T-cell (primary cell): Measurements from ENCODE around the gene RIPOR1. TPM values are rescaled to one million over a fixed set of nuclear protein-coding genes. Genes with fewer than 3 reads are reported as not detected.
A peak's percentile ranks its signal among the peaks of the same experiment; 100 is the strongest.

ENCODE experiments used
- ATAC-seq, 4 experiments: fragments of 200-7000 bp in 3 of 4; fragments of 150-1000 bp in 1 of 4; cut with Tn5 transposase; replicated peaks in 1 of 4; 1 replicate in 3 of 4; 2 replicates in 1 of 4; pipeline ENCODE4 v1.10.0; 2021; ENCODE audit warnings: moderate library complexity in 3 of 4, mild to moderate bottlenecking in 2 of 4, moderate number of reproducible peaks in 1 of 4
- CTCF ChIA-PET, 2 donors: fragments of 300-600 bp; sonication (Branson Sonifier 250); formaldehyde crosslinking; loops; one replicate each; lab custom pipeline; 2022; ENCODE audit warnings: antibody characterized with exemption in 2 of 2; lab: Charles Lee
- POLR2A ChIA-PET, 2 donors: fragments of 300-600 bp; sonication (Branson Sonifier 250); formaldehyde crosslinking; loops; one replicate each; lab custom pipeline; 2022; ENCODE audit warnings: antibody characterized with exemption in 2 of 2; lab: Charles Lee
- DNase-seq, 35 experiments: peaks; one replicate each; pipeline versions ENCODE4 v3.0.0 to v3.0.0-alpha.2; 2013 to 2023
- H3K27ac ChIP-seq: one replicate; pipeline ENCODE4 v1.5.1; 2013; ENCODE audit warnings: low read length
- H3K27me3 ChIP-seq, 2 experiments: replicated peaks in 1 of 2; 1 replicate in 1 of 2; 2 replicates in 1 of 2; pipeline versions ENCODE4 v1.6.1 to v1.7.0; 2013; ENCODE audit warnings: low read length in 1 of 2, mixed read lengths in 1 of 2; ENCODE audit not compliant: control insufficient read depth in 2 of 2, insufficient read depth in 2 of 2; ENCODE audit errors: extremely low read depth in 1 of 2
- H3K36me3 ChIP-seq, 2 donors: 1 replicate in 1 of 2; 2 replicates in 1 of 2; pipeline versions ENCODE4 v1.6.1 to v1.7.0; 2013; ENCODE audit warnings: low read length in 1 of 2; ENCODE audit not compliant: control insufficient read depth in 2 of 2, insufficient read depth in 1 of 2; ENCODE audit errors: extremely low read depth in 1 of 2
- H3K4me1 ChIP-seq, 2 experiments: 1 replicate in 1 of 2; 2 replicates in 1 of 2; pipeline versions ENCODE4 v1.6.1 to v1.7.0; 2013; ENCODE audit warnings: low read length in 2 of 2, mixed read lengths in 1 of 2; ENCODE audit not compliant: insufficient read depth in 2 of 2, control insufficient read depth in 1 of 2; ENCODE audit errors: extremely low read depth in 1 of 2
- H3K4me3 ChIP-seq, 2 donors: 1 replicate in 1 of 2; 2 replicates in 1 of 2; pipeline versions ENCODE4 v1.5.1 to v1.7.0; 2013; ENCODE audit warnings: mild to moderate bottlenecking in 2 of 2, low read length in 1 of 2, moderate library complexity in 1 of 2; ENCODE audit not compliant: control insufficient read depth in 1 of 2; ENCODE audit errors: extremely low read depth in 1 of 2
- H3K9me3 ChIP-seq: 2 replicates; pipeline ENCODE4 v1.7.0; 2013
- H3K27ac Mint-ChIP-seq, 2 donors: one replicate each; pipeline ENCODE4 v1.8.0; 2020 to 2021; ENCODE audit warnings: mild to moderate bottlenecking in 2 of 2, mixed read lengths in 2 of 2
- H3K27me3 Mint-ChIP-seq, 2 donors: one replicate each; pipeline ENCODE4 v1.8.0; 2021 to 2022; ENCODE audit warnings: mixed read lengths in 2 of 2
- H3K36me3 Mint-ChIP-seq: one replicate; pipeline ENCODE4 v1.8.0; 2021; ENCODE audit warnings: mixed read lengths
- H3K4me1 Mint-ChIP-seq, 3 donors: one replicate each; pipeline ENCODE4 v1.8.0; 2020 to 2022; ENCODE audit warnings: mixed read lengths in 3 of 3, mild to moderate bottlenecking in 1 of 3
- H3K4me3 Mint-ChIP-seq, 3 donors: one replicate each; pipeline ENCODE4 v1.8.0; 2020 to 2022; ENCODE audit warnings: mild to moderate bottlenecking in 3 of 3, mixed read lengths in 3 of 3, moderate library complexity in 3 of 3
- H3K9me3 Mint-ChIP-seq, 3 donors: one replicate each; pipeline ENCODE4 v1.8.0; 2020 to 2022; ENCODE audit warnings: mixed read lengths in 3 of 3
- WGBS: methylation state at CpG from one replicate; pipeline ENCODE4 v1.1.5; 2013; ENCODE audit warnings: missing lambda C conversion rate; ENCODE audit not compliant: insufficient coverage; 5-methylcytosine and 5-hydroxymethylcytosine counted together
- total RNA-seq, 35 experiments: library from RNA in 6 of 35; stranded (reverse) in 6 of 35; fragments of 120-200 nt in 1 of 35; gene quantifications; one replicate each; pipeline versions ENCODE4 v1.2.1 to v1.2.4 and lab custom pipeline; 2013 to 2026

Gene RIPOR1
- total RNA-seq, 5 donors from 2014 or later (not counting 1 experiment from before 2014, with no cell fraction given) = 33.9 to 60.7 (median 52.4) TPM

DNA sequence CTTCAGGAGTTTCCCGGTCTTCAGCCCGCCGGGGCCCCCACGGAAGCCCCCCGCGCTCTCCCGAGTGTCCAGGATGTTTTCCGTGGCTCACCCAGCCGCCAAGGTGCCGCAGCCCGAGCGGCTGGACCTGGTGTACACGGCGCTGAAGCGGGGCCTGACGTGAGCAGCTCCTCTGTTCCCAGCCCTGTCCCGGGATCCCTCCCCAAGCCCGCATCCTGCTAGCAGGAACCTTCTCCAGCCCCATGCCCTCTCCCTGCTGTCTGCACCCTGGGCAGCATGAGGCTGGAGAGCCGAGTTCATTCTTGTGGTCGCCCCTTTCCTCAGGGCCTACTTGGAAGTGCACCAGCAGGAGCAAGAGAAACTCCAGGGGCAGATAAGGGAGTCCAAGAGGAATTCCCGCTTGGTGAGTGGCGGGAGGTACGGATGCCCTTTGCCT is 10.1 kb downstream of the RIPOR1 start:
- H3K27me3 ChIP-seq = peaks cover 0 to 5% of the 10 kb centered on the region in 2 experiments
- Mint-ChIP-seq H3K4me3 (peak overlapping the region; percentile 72 to 77 (median 76)), H3K36me3 (peaks cover 9% of the 10 kb centered on the region), H3K4me1 (peaks cover 40 to 62% (median 56%) of the 10 kb centered on the region in 3 donors), H3K27me3 (no peaks in the 10 kb centered on the region), H3K9me3 (no peaks in the 10 kb centered on the region), H3K27ac (peak overlapping the region; percentile 86 to 92)
- DNase-seq = no peak
- ChIA-PET POLR2A (interaction anchor here in 1 of 2 donors (0.6 kb wide), 1 partner anchor 547 kb away, joined by 3 read pairs; no protein-coding TSS in a partner anchor), CTCF (interaction anchor here (0.6 to 3.0 kb wide), 2 partner anchors 17 to 21 kb away, joined by 3 to 21 read pairs; no protein-coding TSS in a partner anchor)
- H3K36me3 ChIP-seq = peaks cover 4 to 21% of the 10 kb centered on the region in 2 donors
- no peak for ATAC-seq
- peak overlapping the region; percentile 46 to 94 for H3K4me3 ChIP-seq
- 78% methylated on average over 13 of the region's 23 CpGs for WGBS
- peaks cover 0 to 47% of the 10 kb centered on the region in 2 experiments for H3K4me1 ChIP-seq
- H3K9me3 ChIP-seq = no peaks in the 10 kb centered on the region
- H3K27ac ChIP-seq = peak overlapping the region; percentile 72

DNA sequence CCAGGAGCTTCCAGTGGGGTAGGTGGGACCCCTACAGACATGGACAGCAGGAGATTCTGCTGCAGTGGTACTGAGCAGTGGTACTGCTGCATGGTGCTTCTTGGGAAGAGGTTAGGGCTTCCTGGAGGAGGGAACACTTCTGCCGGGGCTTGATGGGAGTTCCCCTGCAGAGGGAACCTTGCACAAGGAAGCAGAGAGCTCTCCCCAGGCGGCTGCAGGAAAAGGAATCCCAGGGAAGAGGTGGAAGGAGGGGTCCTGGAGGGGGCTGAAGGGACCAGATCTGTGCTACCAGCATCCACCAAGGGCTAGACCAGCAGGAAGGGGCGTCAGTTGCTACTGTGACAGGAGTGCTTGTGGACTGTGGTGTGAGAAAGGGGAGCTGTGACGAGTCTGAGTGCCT is 10.6 kb downstream of the RIPOR1 start:
- peaks cover 0 to 5% of the 10 kb centered on the region in 2 experiments for H3K27me3 ChIP-seq
- H3K27ac Mint-ChIP-seq = peak overlapping the region; percentile 86 to 92
- H3K36me3 Mint-ChIP-seq = peaks cover 9% of the 10 kb centered on the region
- peak overlapping the region; percentile 72 for H3K27ac ChIP-seq
- no peaks in the 10 kb centered on the region for H3K9me3 ChIP-seq
- ChIA-PET CTCF (no interaction called here), POLR2A (no interaction called here)
- H3K4me3 Mint-ChIP-seq = peak overlapping the region; percentile 72 to 77 (median 76)
- ATAC-seq (no peak), DNase-seq (no peak)
- no peaks in the 10 kb centered on the region for H3K9me3 Mint-ChIP-seq
- 67% methylated on average over 2 of the region's 4 CpGs for WGBS
- peaks cover 4 to 21% of the 10 kb centered on the region in 2 donors for H3K36me3 ChIP-seq
- H3K4me1 ChIP-seq = peaks cover 0 to 47% of the 10 kb centered on the region in 2 experiments
- H3K4me3 ChIP-seq = no peak overlapping the region
- no peaks in the 10 kb centered on the region for H3K27me3 Mint-ChIP-seq
- H3K4me1 Mint-ChIP-seq = peaks cover 44 to 68% (median 59%) of the 10 kb centered on the region in 3 donors

DNA sequence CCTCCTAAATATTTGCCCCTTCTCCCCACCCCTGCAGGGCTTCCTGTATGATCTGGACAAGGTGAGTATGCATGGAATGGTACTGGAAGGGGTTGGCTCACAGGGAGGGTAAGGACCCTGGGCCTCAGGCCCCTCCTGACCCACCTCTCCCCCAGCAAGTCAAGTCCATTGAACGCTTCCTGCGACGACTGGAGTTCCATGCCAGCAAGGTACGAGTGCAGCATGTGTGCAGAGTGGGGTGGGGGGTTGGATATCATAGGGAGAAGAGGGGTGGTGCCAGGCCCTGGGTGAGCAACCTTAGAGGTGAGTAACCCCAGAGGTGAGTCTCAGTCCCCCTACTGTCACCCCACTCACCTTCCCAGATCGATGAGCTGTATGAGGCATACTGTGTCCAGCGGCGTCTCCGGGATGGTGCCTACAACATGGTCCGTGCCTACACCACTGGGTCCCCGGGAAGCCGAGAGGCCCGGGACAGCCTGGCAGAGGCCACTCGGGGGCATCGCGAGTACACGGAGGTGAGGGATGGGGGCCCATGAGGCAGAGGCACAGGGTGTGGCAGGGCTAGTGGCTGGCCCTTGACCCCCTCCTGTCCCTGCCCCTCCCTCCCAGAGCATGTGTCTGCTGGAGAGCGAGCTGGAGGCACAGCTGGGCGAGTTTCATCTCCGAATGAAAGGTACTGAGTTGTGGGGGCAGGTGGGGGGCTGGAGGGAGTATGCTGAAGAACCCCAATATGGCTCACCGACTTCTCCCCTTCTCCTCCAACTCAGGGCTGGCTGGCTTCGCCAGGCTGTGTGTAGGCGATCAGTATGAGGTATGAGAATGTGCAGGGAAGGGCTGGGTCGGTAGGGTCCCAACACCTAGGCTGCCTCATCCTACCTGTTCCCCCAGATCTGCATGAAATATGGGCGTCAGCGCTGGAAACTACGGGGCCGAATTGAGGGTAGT is 11.3 kb downstream of the RIPOR1 start:
- peak overlapping the region; percentile 72 to 77 (median 76) for H3K4me3 Mint-ChIP-seq
- Histone ChIP-seq H3K4me3 (no peak overlapping the region), H3K4me1 (peaks cover 0 to 47% of the 10 kb centered on the region in 2 experiments), H3K9me3 (no peaks in the 10 kb centered on the region), H3K27me3 (peaks cover 0 to 5% of the 10 kb centered on the region in 2 experiments), H3K27ac (no peak overlapping the region), H3K36me3 (peaks cover 4 to 22% of the 10 kb centered on the region in 2 donors)
- H3K9me3 Mint-ChIP-seq = no peaks in the 10 kb centered on the region
- peaks cover 44 to 69% (median 62%) of the 10 kb centered on the region in 3 donors for H3K4me1 Mint-ChIP-seq
- DNase-seq (no peak), ATAC-seq (no peak)
- POLR2A ChIA-PET = no interaction called here
- H3K36me3 Mint-ChIP-seq = peaks cover 9% of the 10 kb centered on the region
- WGBS = 95% methylated on average over 3 of the region's 27 CpGs
- CTCF ChIA-PET = no interaction called here
- no peaks in the 10 kb centered on the region for H3K27me3 Mint-ChIP-seq
- H3K27ac Mint-ChIP-seq = peak overlapping the region; percentile 71 to 92

DNA sequence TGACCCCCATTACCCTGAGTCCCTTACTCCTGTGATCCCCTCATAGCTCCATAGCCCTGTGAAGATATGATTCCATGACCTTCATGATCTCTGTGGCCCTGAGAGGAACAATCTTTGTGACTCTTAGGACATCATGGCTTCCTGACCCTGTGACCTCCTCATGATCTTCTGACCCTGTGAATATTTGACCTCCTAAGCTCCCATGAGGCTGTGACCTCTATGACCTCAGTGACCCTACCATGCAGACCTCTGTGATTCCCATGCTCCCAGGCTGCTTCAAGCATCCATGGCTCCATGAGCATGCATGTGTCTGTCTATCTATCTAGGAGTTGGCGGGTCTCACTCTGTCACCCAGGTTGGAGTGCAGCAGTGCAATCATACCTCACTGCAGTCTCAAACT is 12.1 kb downstream of the RIPOR1 start:
- POLR2A ChIA-PET = interaction anchor here in 1 of 2 donors (0.6 kb wide), 1 partner anchor 171 kb away, joined by 5 read pairs; no protein-coding TSS in a partner anchor
- Mint-ChIP-seq H3K27ac (peak overlapping the region; percentile 60 to 71), H3K4me1 (peaks cover 44 to 61% (median 55%) of the 10 kb centered on the region in 3 donors), H3K4me3 (peak overlapping the region in 2 of 3 donors; percentile 13 to 20), H3K9me3 (no peaks in the 10 kb centered on the region), H3K27me3 (no peaks in the 10 kb centered on the region), H3K36me3 (peaks cover 9% of the 10 kb centered on the region)
- Histone ChIP-seq H3K4me3 (no peak overlapping the region), H3K9me3 (no peaks in the 10 kb centered on the region), H3K36me3 (peaks cover 4 to 29% of the 10 kb centered on the region in 2 donors), H3K4me1 (peaks cover 0 to 49% of the 10 kb centered on the region in 2 experiments), H3K27ac (no peak overlapping the region), H3K27me3 (peaks cover 0 to 5% of the 10 kb centered on the region in 2 experiments)
- no peak for DNase-seq
- ATAC-seq = no peak
- 100% methylated on average over 1 of the region's 1 CpG for WGBS
- CTCF ChIA-PET = no interaction called here

DNA sequence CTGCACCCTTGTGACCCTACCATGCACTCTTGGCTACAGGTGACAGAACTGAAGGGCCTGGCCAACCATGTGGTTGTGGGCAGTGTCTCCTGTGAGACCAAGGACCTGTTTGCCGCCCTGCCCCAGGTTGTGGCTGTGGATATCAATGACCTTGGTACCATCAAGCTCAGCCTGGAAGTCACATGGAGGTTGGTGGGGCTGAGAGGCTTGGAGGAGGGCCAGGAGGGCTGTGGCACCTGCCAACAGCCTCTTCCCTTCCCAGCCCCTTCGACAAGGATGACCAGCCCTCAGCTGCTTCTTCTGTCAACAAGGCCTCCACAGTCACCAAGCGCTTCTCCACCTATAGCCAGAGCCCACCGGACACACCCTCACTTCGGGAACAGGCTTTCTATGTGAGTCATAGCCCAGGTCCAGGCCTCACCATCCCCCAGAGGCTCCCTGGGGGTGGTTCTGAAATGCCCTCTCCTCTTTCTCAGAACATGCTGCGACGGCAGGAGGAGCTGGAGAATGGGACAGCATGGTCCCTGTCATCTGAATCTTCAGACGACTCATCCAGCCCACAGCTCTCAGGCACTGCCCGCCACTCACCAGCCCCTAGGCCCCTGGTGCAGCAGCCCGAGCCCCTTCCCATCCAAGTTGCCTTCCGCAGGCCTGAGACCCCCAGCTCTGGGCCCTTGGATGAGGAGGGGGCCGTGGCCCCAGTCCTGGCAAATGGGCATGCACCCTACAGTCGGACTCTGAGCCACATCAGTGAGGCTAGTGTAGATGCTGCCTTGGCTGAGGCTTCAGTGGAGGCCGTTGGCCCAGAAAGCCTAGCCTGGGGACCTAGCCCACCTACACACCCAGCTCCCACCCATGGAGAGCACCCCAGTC is 13.0 kb downstream of the RIPOR1 start:
- CTCF ChIA-PET = interaction anchor here (0.6 to 1.0 kb wide), 2 partner anchors 8 to 50 kb away, joined by 4 read pairs; no protein-coding TSS in a partner anchor
- Mint-ChIP-seq H3K4me1 (peaks cover 45 to 57% (median 55%) of the 10 kb centered on the region in 3 donors), H3K4me3 (no peak overlapping the region), H3K27me3 (no peaks in the 10 kb centered on the region), H3K27ac (peak overlapping the region; percentile 82), H3K36me3 (peaks cover 9% of the 10 kb centered on the region), H3K9me3 (no peaks in the 10 kb centered on the region)
- POLR2A ChIA-PET = interaction anchor here (0.5 to 0.6 kb wide), 3 partner anchors 80 to 524 kb away, joined by 5 to 8 read pairs (median 7); no protein-coding TSS in a partner anchor
- ATAC-seq = no peak
- peak overlapping the region; percentile 44 for H3K27ac ChIP-seq
- H3K36me3 ChIP-seq = peaks cover 4 to 32% of the 10 kb centered on the region in 2 donors
- DNase-seq = no peak
- H3K4me1 ChIP-seq = peaks cover 0 to 52% of the 10 kb centered on the region in 2 experiments
- WGBS = 98% methylated on average over 7 of the region's 14 CpGs
- no peaks in the 10 kb centered on the region for H3K9me3 ChIP-seq
- peaks cover 0 to 1% of the 10 kb centered on the region in 2 experiments for H3K27me3 ChIP-seq
- no peak overlapping the region for H3K4me3 ChIP-seq
